Chondrocyte (in vitro differentiated cells): ENCODE measurements around the gene TENM3. TPM values are rescaled to one million over a fixed set of nuclear protein-coding genes. Genes with fewer than 3 reads are reported as not detected.

Experiments used
- DNase-seq: peaks from one replicate; pipeline ENCODE4 v3.0.0; 2021; ENCODE audit warnings: mixed read lengths, low spot score
- H3K27ac Mint-ChIP-seq: one replicate; pipeline ENCODE4 v1.8.0; 2021; ENCODE audit warnings: mild to moderate bottlenecking, moderate library complexity, mixed read lengths; ENCODE audit not compliant: unreplicated experiment
- H3K27me3 Mint-ChIP-seq: 2 replicates; pipeline ENCODE4 v1.8.0; 2021; ENCODE audit warnings: low read depth, mixed read lengths
- H3K36me3 Mint-ChIP-seq: 2 replicates; pipeline ENCODE4 v1.8.0; 2021; ENCODE audit warnings: low read depth, mixed read lengths
- H3K4me1 Mint-ChIP-seq: 2 replicates; pipeline ENCODE4 v1.8.0; 2021; ENCODE audit warnings: low read depth, mild to moderate bottlenecking, mixed read lengths
- H3K4me3 Mint-ChIP-seq: one replicate; pipeline ENCODE4 v1.8.0; 2021; ENCODE audit warnings: mild to moderate bottlenecking, moderate library complexity, mixed read lengths; ENCODE audit not compliant: unreplicated experiment
- H3K9me3 Mint-ChIP-seq: 2 replicates; pipeline ENCODE4 v1.8.0; 2021; ENCODE audit warnings: low read depth, mixed read lengths
- total RNA-seq: library from RNA; stranded (reverse); gene quantifications from 3 replicates; pipeline ENCODE4 v1.2.1, GENCODE V29; 2021
- TF ChIP-seq, protein P1 (sequence below): fragments of 200-600 bp; sonication (generic); IDR thresholded peaks from 2 replicates; pipeline ENCODE4 v1.5.0; 2021; ENCODE audit warnings: antibody characterized with exemption, mild to moderate bottlenecking, moderate library complexity

The TENM3 gene
- total RNA-seq, 1 donor from 2014 or later = 87.6 TPM

DNA sequence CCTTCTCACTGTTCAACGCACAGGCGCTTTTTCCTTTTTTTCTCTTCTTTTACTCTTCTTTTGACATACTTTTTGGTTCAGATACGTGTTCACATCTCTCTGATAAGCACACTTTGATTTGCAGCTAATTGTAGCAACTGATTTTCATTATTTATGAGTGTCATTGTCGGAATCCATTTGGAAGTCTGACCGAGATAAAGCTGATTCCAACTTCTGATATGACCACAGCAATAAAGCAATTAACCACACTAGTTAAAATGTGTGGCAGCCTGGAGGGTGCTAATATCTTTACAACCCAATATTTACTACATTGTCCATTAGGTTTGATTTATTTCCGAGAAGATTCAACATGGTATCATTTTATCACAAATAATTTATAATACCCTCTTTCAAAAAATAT lies 101.8 kb downstream of the TENM3 start:
- no peak overlapping the region for H3K4me3 Mint-ChIP-seq
- no peaks in the 10 kb centered on the region for H3K27me3 Mint-ChIP-seq
- H3K4me1 Mint-ChIP-seq = peaks cover 4% of the 10 kb centered on the region
- no peak overlapping the region for H3K27ac Mint-ChIP-seq
- peaks cover 2% of the 10 kb centered on the region for H3K9me3 Mint-ChIP-seq
- no peak for DNase-seq
- TF ChIP-seq, protein P1, sequence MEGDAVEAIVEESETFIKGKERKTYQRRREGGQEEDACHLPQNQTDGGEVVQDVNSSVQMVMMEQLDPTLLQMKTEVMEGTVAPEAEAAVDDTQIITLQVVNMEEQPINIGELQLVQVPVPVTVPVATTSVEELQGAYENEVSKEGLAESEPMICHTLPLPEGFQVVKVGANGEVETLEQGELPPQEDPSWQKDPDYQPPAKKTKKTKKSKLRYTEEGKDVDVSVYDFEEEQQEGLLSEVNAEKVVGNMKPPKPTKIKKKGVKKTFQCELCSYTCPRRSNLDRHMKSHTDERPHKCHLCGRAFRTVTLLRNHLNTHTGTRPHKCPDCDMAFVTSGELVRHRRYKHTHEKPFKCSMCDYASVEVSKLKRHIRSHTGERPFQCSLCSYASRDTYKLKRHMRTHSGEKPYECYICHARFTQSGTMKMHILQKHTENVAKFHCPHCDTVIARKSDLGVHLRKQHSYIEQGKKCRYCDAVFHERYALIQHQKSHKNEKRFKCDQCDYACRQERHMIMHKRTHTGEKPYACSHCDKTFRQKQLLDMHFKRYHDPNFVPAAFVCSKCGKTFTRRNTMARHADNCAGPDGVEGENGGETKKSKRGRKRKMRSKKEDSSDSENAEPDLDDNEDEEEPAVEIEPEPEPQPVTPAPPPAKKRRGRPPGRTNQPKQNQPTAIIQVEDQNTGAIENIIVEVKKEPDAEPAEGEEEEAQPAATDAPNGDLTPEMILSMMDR = no peak
- peaks cover 4% of the 10 kb centered on the region for H3K36me3 Mint-ChIP-seq

DNA sequence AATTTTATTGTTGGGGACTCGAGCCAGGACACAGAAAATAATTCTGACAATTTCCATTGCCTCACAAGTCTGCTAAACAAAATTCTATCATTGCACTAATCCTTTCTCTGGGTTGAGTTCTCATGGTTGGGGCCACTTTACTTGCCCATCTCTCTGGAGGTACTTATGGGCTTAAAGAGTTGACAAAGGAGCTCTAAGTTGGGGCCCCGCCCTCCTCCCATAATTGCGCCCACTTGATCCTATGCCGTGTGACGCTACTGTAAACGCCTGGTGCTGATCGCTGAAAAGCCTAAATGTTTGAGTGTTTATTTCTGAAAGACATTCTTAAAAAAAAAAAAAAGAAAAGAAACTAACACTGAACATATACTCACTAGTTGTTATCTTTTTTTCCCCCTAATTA lies 103.0 kb downstream of the TENM3 start:
- Mint-ChIP-seq H3K27me3 (no peaks in the 10 kb centered on the region), H3K9me3 (peaks cover 2% of the 10 kb centered on the region), H3K4me1 (peaks cover 4% of the 10 kb centered on the region), H3K36me3 (peaks cover 4% of the 10 kb centered on the region), H3K4me3 (no peak overlapping the region), H3K27ac (no peak overlapping the region)
- DNase-seq = no peak
- TF ChIP-seq, protein P1 = no peak

DNA sequence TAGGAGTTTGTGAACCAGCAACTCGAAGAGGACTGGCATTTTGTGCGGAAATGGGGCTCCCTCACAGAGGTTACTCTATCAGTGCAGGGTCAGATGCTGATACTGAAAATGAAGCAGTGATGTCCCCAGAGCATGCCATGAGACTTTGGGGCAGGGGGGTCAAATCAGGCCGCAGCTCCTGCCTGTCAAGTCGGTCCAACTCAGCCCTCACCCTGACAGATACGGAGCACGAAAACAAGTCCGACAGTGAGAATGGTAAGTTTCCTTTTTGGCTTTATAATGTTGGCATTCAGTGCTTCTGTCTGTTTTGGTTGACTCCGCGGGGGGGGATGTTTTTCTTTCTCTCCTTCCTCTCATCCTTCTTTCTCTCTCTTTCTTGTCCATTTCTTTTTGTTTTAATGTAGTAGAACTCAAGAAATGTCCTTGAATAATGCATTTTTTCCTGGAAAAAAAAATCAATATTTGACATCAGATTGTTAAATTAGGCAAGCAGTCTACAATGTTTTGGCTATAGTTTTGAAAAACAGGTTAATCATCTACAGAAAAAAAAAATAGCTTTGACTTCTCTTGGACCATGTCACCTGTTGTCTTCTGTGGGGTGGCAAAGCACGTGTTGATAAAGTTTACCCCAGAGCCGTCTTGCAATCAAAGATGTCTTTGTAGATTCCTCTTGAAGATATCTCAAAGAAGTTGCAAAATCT lies 103.6 kb downstream of the TENM3 start:
- no peak for DNase-seq
- Mint-ChIP-seq H3K9me3 (peaks cover 2% of the 10 kb centered on the region), H3K36me3 (peaks cover 4% of the 10 kb centered on the region), H3K4me1 (peaks cover 4% of the 10 kb centered on the region), H3K27ac (no peak overlapping the region), H3K4me3 (no peak overlapping the region), H3K27me3 (no peaks in the 10 kb centered on the region)
- TF ChIP-seq, protein P1 = no peak

DNA sequence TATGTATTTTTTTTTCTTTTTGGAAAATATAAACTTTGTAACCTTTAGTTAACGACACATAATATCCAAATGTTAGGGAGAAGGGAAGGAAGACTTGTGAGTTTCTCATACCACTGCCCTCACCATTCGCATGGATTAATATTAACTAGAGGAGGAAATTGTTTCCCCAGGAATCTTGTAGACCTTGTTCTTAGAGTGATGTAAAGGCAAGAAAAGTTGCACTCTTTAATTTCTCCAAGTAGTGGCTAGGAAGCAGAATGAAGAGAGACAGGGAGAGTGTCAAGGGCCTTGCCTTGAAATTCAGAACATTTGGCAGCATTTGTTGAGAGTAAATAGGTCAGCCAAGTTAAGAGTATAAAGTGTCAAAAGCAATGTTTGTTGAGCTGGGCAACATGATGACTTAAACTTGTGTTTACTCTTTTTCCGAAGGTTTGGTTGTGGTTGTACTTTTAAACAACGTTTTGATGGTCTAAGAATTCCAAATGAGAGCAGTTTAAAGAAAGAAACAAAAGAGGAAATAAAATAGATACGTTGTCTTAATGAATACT lies 105.7 kb downstream of the TENM3 start:
- H3K27ac Mint-ChIP-seq = no peak overlapping the region
- H3K4me1 Mint-ChIP-seq = peaks cover 4% of the 10 kb centered on the region
- H3K27me3 Mint-ChIP-seq = no peaks in the 10 kb centered on the region

DNA sequence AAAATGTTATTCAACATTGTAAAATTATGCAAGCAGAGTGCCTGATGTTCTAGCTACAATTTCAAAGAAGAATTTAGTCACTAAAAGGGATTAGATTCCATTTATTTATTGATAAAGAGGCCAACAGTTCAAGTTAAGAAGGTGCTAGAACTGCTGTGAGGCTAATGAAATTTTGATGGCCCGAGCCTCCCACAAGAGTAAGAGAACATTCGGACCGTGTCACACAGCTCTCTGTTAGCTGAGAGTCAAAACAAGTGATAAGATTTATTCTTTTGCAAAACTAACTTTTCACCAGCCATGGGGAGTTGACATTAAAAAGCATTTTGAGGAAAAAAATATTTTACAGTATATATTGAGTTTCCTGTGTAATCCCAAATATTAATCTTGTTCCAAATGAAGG lies 106.8 kb downstream of the TENM3 start:
- H3K4me1 Mint-ChIP-seq = peaks cover 8% of the 10 kb centered on the region
- no peak for DNase-seq
- H3K36me3 Mint-ChIP-seq = peaks cover 4% of the 10 kb centered on the region
- no peaks in the 10 kb centered on the region for H3K9me3 Mint-ChIP-seq
- no peaks in the 10 kb centered on the region for H3K27me3 Mint-ChIP-seq
- TF ChIP-seq, protein P1 = no peak
- no peak overlapping the region for H3K4me3 Mint-ChIP-seq
- no peak overlapping the region for H3K27ac Mint-ChIP-seq

More for the DNA sequence above, 105.7 kb downstream of the TENM3 start:
- H3K36me3 Mint-ChIP-seq = peaks cover 4% of the 10 kb centered on the region
- H3K9me3 Mint-ChIP-seq = no peaks in the 10 kb centered on the region
- DNase-seq = no peak
- TF ChIP-seq, protein P1 = no peak
- no peak overlapping the region for H3K4me3 Mint-ChIP-seq
